NCI-H2196 treated with DMSO at 0.1 percent for 48 hours (cell line): ENCODE measurements around the gene CACNA2D1.

Experiments used
- DNase-seq: peaks from one replicate; lab custom pipeline; 2025; ENCODE audit not compliant: unreplicated experiment; lab: John Stamatoyannopoulos, UW

Gene CACNA2D1

GRCh38 chr7:82347808-82348207, 95.8 kb downstream of the CACNA2D1 start:
- DNase-seq = no peak

- DNase-seq = no peak
Observed at GRCh38 chr7:82345886-82346285, 97.7 kb downstream of the CACNA2D1 start.

DNA sequence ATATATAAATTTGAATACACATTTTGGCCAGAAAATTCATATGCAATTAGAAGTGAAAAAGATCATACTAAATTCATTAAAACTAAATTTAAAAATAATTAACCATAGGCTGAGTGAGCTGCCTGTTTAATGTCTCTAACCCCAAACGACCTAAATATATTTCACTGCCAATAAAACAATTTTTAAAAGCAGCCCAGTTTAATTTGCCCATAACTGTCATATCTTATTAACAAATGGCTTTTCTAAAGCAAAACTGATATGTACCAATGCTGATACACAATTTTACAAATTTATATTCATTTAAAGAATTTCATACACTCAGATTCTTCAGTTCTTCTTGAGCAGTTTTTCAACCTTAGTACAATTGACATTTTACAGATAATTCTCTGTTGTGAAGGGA, 99.9 kb downstream of the CACNA2D1 start:
- DNase-seq = no peak

DNA sequence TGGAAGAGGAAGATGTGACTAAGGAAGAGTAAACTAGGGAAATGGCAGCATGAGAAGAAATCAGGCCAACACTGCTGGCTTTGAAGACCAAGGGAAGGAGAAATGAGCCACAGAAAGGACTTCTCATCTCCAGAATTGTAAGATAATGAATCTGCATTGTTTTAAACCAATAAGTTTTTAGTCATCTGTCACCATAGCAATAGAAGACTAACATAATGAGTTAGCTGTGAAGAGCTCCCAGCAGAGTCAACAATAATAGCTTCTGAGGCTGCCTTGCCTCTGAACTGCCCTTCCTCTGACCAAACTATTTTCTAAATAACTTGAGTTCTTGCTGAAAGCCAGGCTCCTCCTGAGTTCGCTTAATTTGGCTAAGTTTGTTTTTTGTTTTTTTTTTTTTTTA, 103.6 kb downstream of the CACNA2D1 start:
- DNase-seq = no peak

DNA sequence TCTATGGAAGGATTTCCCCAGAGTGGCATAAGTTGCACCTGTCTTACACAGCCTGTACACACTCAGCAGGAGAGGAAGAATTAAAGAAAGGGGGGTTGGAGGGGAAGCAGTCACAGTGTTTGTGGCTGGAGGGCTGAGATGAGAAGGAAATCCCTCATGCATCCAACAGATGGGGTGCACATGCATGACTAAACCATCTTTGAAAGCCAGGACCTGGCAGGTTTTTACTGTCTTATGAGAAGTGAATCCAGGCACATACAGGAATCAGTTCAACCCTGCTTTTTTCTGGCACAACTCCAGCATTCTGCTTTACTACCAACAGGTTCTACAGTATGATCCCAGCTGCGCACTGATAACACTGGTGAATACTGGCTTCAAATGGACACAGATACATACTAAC, 107.7 kb downstream of the CACNA2D1 start:
- DNase-seq = peak; percentile 20

DNA sequence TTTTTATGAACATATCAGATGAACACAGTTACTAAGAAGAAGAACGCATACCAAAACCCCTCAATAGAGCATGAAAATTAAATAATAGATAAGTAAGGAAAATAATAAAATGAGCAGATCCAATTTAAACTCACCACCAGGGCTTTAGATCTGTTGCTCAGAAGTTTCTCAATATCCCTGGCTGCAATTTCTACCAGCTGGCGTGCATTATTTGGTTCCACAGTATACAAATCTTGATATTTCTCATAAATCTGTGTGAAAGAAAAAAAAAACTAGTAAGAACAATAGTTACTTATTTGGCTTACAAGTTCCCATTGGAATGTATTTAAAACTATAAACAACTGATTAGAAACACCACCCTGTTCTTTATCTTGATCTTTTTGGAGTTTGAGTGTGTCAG, 108.6 kb downstream of the CACNA2D1 start:
- no peak for DNase-seq

DNA sequence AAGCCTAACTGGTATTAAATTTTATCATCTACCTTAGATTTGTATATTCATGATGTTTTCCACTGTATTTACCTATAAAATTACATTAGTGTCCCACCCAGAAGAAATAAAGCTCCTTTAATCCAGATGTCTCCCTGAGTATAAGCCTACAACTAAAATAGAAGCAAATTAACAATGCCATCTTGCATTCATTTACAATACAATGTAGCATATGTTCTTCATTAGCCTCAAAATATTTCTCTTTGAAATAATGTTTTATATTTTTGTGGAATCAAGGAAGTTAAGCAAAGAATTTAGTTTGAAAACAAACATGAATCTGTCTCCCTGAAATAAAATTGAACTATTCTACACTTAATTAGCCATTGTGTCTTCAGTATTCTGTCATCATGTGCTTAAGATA, 112.3 kb downstream of the CACNA2D1 start:
- DNase-seq = no peak

DNA sequence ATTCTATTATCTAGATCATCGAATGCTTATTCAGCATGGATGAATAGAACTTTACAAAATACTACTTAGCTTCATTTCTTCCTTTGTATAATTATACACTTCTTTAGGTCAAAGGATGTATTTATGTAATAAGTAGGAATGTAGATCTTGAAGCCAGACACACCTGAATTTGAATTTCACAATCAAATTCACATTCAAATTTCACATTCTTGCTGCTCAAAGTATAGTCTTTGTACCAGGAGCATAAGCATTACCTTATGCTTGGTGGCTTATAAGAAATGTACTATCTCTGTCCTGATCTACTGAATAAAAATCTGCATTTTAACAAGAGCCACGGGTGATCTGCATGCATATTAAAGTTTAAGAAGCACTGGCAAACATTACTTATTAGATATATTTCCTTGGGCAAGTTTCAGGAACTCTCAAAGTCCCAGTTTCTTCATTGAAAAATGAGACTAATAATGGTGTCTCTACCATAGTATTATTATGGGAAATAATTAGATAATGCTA, 112.8 kb downstream of the CACNA2D1 start:
- no peak for DNase-seq

DNA sequence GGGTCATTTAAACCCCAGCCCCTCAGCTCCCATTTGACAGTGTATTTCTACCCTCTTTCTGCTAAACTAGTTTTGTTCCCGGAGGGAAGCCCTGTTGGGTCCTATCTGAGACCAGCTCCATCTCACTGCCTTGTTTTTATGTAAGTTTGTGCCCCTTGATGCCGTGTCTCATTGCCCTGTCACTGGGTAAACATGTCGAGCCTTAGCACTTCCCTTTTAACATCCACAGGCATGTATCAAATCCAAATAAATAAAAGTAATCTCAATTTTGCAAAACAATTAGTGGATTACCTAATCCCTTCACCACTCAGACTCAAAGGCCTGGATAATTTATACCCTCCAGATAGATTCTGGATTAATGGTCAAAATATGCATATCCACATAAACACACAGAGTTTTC, 115.7 kb downstream of the CACNA2D1 start:
- DNase-seq = no peak

- no peak for DNase-seq
Observed at GRCh38 chr7:82325416-82325815, 118.2 kb downstream of the CACNA2D1 start.

- DNase-seq = no peak
Observed at GRCh38 chr7:82323806-82324205, 119.8 kb downstream of the CACNA2D1 start.

DNA sequence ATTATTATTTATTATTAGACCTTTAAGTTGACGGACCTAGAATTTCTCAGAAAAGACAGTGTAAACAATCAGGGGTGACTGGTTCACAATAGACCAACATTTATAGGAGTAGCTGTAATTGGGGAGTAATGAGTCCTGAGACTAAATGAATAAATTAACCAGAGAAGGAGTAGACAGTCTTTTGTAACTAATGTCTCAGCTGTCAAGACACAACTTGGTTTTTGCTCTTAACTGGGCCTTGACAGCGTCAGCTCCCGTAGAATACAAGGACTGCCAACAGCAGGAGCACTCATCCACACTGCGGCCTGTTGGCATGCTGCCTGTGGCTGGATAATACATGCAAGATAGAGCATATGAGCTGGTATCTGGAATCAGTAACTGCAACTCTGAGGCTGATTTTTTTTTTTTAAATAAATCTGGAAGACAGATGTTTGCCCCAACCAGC, 123.9 kb downstream of the CACNA2D1 start:
- DNase-seq = peak; percentile 30

DNA sequence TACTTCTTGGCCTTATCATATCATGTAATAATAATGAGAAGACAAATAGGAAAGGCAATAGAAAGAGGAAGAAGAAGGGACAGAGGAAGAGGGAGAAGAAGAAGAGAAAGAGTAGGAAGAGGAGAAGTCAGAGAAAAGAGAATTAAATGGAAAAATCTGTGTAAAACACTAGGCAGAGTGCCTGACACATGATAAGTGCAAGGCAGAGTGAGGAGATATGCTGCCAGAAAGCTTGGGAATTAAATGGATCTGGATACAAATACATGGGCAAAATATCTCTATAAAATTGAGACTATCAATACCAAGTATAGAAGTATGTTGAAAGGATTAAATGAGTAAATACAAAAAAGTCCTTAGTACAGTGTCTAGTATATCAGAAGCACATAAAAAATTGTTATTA, 124.8 kb downstream of the CACNA2D1 start:
- no peak for DNase-seq

GRCh38 chr7:82317760-82318159, 125.8 kb downstream of the CACNA2D1 start:
- no peak for DNase-seq

GRCh38 chr7:82317257-82317721, 126.3 kb downstream of the CACNA2D1 start:
- no peak for DNase-seq

DNA sequence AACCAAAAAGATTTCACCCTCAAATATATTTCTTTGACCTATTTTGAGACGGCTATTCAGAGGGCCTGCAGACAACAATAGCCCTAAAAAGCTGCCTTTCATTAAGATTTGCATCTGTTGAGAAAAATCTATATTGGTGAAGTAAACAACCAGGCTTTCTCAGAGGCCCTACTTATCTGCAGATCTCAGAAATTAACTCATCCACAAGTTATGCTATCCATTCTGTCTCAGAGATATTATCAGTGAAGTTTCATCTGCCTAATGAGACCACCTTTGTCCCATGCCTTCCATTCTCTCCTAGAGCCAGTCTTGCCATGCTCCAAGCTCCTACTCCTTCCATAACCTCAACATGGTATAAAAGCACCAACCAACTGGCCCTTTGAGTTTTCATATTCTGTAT, 130.3 kb downstream of the CACNA2D1 start:
- no peak for DNase-seq

- DNase-seq = no peak
Observed at GRCh38 chr7:82312646-82313045, 130.9 kb downstream of the CACNA2D1 start.

DNA sequence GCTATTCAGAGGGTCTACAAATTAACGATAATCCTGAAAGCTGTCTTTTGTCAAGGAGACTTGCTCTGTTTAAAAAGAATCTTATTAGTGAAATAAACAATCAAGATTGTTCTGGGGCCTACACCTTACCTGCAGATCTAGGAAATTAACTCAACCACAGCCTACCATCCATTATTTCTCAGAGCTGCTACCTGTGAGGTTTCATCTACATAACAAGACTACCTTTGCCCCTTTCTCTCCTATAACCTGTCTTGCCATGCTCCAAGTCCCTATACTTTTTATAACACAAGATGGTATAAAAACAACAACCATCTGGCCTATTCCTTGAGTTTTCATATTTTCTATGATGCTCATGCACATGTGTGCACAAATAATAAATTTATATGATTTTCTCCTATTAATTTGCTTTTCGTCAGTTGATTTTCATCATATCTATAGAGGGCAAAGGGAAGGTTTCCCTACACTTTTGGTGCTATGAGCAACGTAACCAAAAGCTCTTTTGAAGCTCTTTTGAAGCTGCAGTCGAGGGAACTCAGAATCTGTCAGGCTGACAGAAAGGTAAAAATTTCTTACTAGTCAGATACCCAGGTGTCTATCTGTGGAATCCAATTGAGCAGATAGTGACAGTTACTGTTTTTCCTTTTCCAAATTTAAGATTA, 138.1 kb downstream of the CACNA2D1 start:
- no peak for DNase-seq

GRCh38 chr7:82294865-82295264, 148.7 kb downstream of the CACNA2D1 start:
- no peak for DNase-seq

GRCh38 chr7:82294382-82294784, 149.2 kb downstream of the CACNA2D1 start:
- DNase-seq = no peak

DNA sequence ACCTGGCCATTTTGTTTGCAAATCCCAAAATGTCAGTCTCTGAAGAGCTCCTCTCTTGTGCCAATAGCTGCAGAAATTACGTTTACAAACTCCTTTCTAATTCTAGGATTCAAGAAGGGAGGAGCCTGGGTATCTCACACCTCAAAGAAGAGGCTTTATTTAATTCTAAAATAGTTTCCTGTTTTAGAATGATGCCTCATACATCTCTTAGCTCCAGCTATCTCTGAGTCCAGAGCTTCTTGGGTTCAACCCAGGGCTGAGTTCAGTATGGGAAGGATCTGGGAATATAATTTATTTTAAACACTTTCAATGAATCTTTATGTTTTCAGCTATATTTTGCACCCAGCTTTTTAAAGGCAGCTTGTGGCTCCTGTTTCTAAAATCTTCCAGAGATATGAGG, 150.1 kb downstream of the CACNA2D1 start:
- DNase-seq = no peak

- DNase-seq = no peak
Observed at GRCh38 chr7:82291931-82292330, 151.6 kb downstream of the CACNA2D1 start.

- DNase-seq = no peak
Observed at GRCh38 chr7:82289889-82290288, 153.7 kb downstream of the CACNA2D1 start.
